ENCODE measurements around the gene ACACB.

GRCh38 chr12:109258201-109258600, 141.8 kb downstream of the ACACB start:
- TF ChIP-seq CTCF (IDR thresholded peaks at IDR 0.05; ENCODE audit: borderline replicate concordance, extremely low read depth, low read length, poor library complexity, severe bottlenecking) (no peak), EZH2 (IDR thresholded peaks at IDR 0.05; ENCODE audit: borderline replicate concordance, low read depth, low read length, severe bottlenecking) (no peak)

All from DND-41 (cell line).